H9 (cell line): ENCODE measurements around the gene RESP18. TPM values are rescaled to one million over a fixed set of nuclear protein-coding genes. Genes with fewer than 3 reads are reported as not detected.

Experiments used
- DNase-seq: peaks from one replicate; pipeline ENCODE4 v3.0.0-alpha.2; 2017
- H2AFZ ChIP-seq: one replicate; pipeline ENCODE4 v1.6.1; 2013; ENCODE audit warnings: mild to moderate bottlenecking, low read length, control low read depth, moderate library complexity
- H2AK5ac ChIP-seq: 2 replicates; pipeline ENCODE4 v1.6.1; 2013; ENCODE audit warnings: low read length, control low read depth, mixed read lengths; ENCODE audit not compliant: insufficient read length
- H2BK120ac ChIP-seq: one replicate; pipeline ENCODE4 v1.6.1; 2013; ENCODE audit warnings: low read depth, mild to moderate bottlenecking, low read length, control low read depth, inconsistent platforms; ENCODE audit not compliant: poor library complexity, severe bottlenecking
- H2BK12ac ChIP-seq: 2 replicates; pipeline ENCODE4 v1.6.1; 2013; ENCODE audit warnings: low read length, control low read depth, mixed read lengths, low read depth; ENCODE audit not compliant: insufficient read length
- H2BK15ac ChIP-seq: 2 replicates; pipeline ENCODE4 v1.6.1; 2013; ENCODE audit warnings: low read depth, low read length, control low read depth
- H2BK20ac ChIP-seq: one replicate; pipeline ENCODE4 v1.6.1; 2013; ENCODE audit warnings: low read depth, mild to moderate bottlenecking, low read length, control low read depth, inconsistent platforms; ENCODE audit not compliant: poor library complexity, severe bottlenecking
- H2BK5ac ChIP-seq: 2 replicates; pipeline ENCODE4 v1.6.1; 2013; ENCODE audit warnings: low read length, control low read depth, mixed read lengths; ENCODE audit not compliant: insufficient read length
- H3K14ac ChIP-seq: 2 replicates; pipeline ENCODE4 v1.6.1; 2013; ENCODE audit warnings: low read length, control low read depth; ENCODE audit not compliant: insufficient read depth
- H3K18ac ChIP-seq: 2 replicates; pipeline ENCODE4 v1.6.1; 2013; ENCODE audit warnings: low read depth, mild to moderate bottlenecking, mixed read lengths, low read length, control low read depth; ENCODE audit not compliant: insufficient read length
- H3K23ac ChIP-seq: 2 replicates; pipeline ENCODE4 v1.6.1; 2013; ENCODE audit warnings: low read length, control low read depth, mixed read lengths, low read depth; ENCODE audit not compliant: insufficient read length
- H3K23me2 ChIP-seq: 2 replicates; pipeline ENCODE4 v1.6.1; 2013; ENCODE audit warnings: low read depth, mild to moderate bottlenecking, mixed read lengths, low read length, control low read depth; ENCODE audit not compliant: insufficient read length, poor library complexity, severe bottlenecking
- H3K27ac ChIP-seq: 2 replicates; pipeline ENCODE4 v1.5.1; 2013; ENCODE audit warnings: low read length, control low read depth, mixed read lengths, low read depth; ENCODE audit not compliant: insufficient read length
- H3K27me3 ChIP-seq: 2 replicates; pipeline ENCODE4 v1.6.1; 2013; ENCODE audit warnings: low read length, control low read depth, inconsistent platforms; ENCODE audit not compliant: insufficient read depth
- H3K4ac ChIP-seq: 2 replicates; pipeline ENCODE4 v1.6.1; 2013; ENCODE audit warnings: low read depth, mild to moderate bottlenecking, control low read depth, inconsistent platforms, low read length, moderate library complexity
- H3K4me1 ChIP-seq: 2 replicates; pipeline ENCODE4 v1.6.1; 2013; ENCODE audit warnings: low read length, control low read depth, inconsistent platforms; ENCODE audit not compliant: insufficient read depth
- H3K4me2 ChIP-seq: 2 replicates; pipeline ENCODE4 v1.6.1; 2013; ENCODE audit warnings: low read length, control low read depth, mixed read lengths; ENCODE audit not compliant: insufficient read length, insufficient read depth
- H3K56ac ChIP-seq: 2 replicates; pipeline ENCODE4 v1.6.1; 2013; ENCODE audit warnings: low read depth, mild to moderate bottlenecking, mixed read lengths, low read length, control low read depth; ENCODE audit not compliant: insufficient read length
- H3K79me1 ChIP-seq: 2 replicates; pipeline ENCODE4 v1.6.1; 2013; ENCODE audit warnings: low read depth, mild to moderate bottlenecking, moderate library complexity, low read length, control low read depth, inconsistent platforms; ENCODE audit not compliant: insufficient read depth, poor library complexity, severe bottlenecking
- H3K79me2 ChIP-seq: 2 replicates; pipeline ENCODE4 v1.6.1; 2013; ENCODE audit warnings: low read length, control low read depth, inconsistent platforms; ENCODE audit not compliant: insufficient read depth
- H3K9ac ChIP-seq: 2 replicates; pipeline ENCODE4 v1.6.1; 2013; ENCODE audit warnings: low read length, control low read depth, mixed read lengths; ENCODE audit not compliant: insufficient read length; ENCODE audit errors: extremely low read depth
- H3K9me3 ChIP-seq: one replicate; pipeline ENCODE4 v1.6.1; 2013; ENCODE audit warnings: low read depth, low read length, inconsistent platforms; ENCODE audit not compliant: control insufficient read depth
- H3T11ph ChIP-seq: one replicate; pipeline ENCODE4 v1.6.1; 2013; ENCODE audit warnings: mild to moderate bottlenecking, low read length, control low read depth, inconsistent platforms
- H4K20me1 ChIP-seq: one replicate; pipeline ENCODE4 v1.6.1; 2013; ENCODE audit not compliant: control insufficient read depth, insufficient read length, insufficient read depth
- H4K5ac ChIP-seq: 2 replicates; pipeline ENCODE4 v1.6.1; 2013; ENCODE audit warnings: low read depth, mild to moderate bottlenecking, mixed read lengths, low read length, control low read depth; ENCODE audit not compliant: insufficient read length
- H4K8ac ChIP-seq: replicated peaks from 2 replicates; pipeline ENCODE4 v1.6.1; 2013; ENCODE audit warnings: low read length, control low read depth, mixed read lengths, low read depth; ENCODE audit not compliant: insufficient read length
- H4K91ac ChIP-seq: 2 replicates; pipeline ENCODE4 v1.6.1; 2013; ENCODE audit warnings: low read depth, mild to moderate bottlenecking, moderate library complexity, mixed read lengths, low read length, control low read depth; ENCODE audit not compliant: insufficient read length
- H3K27ac Mint-ChIP-seq, 3 experiments: 2 replicates in 2 of 3; 3 replicates in 1 of 3; pipeline ENCODE4 v1.8.0; 2020 to 2021; ENCODE audit warnings: mixed read lengths in 3 of 3, mild to moderate bottlenecking in 1 of 3, moderate library complexity in 1 of 3
- H3K27me3 Mint-ChIP-seq: 2 replicates; pipeline ENCODE4 v1.8.0; 2021; ENCODE audit warnings: low read depth, mild to moderate bottlenecking, moderate library complexity, mixed read lengths
- H3K36me3 Mint-ChIP-seq, 3 experiments: 2 replicates in 2 of 3; 3 replicates in 1 of 3; pipeline ENCODE4 v1.8.0; 2020 to 2021; ENCODE audit warnings: low read depth in 3 of 3, mixed read lengths in 3 of 3; ENCODE audit not compliant: insufficient read depth in 1 of 3
- H3K4me1 Mint-ChIP-seq, 2 experiments: 2 replicates each; pipeline ENCODE4 v1.8.0; 2020; ENCODE audit warnings: mixed read lengths in 2 of 2
- H3K4me3 Mint-ChIP-seq, 2 experiments: 2 replicates in 1 of 2; 3 replicates in 1 of 2; pipeline ENCODE4 v1.8.0; 2020 to 2021; ENCODE audit warnings: mild to moderate bottlenecking in 2 of 2, mixed read lengths in 2 of 2, moderate library complexity in 1 of 2
- H3K9me3 Mint-ChIP-seq, 2 experiments: 2 replicates in 1 of 2; 3 replicates in 1 of 2; pipeline ENCODE4 v1.8.0; 2020; ENCODE audit warnings: mild to moderate bottlenecking in 2 of 2, mixed read lengths in 2 of 2, moderate library complexity in 1 of 2
- CTCF ChIP-seq: fragments of 200-600 bp; sonication (generic); conservative IDR thresholded peaks from 3 replicates; pipeline ENCODE4 v1.8.0; 2021; ENCODE audit warnings: antibody characterized with exemption, mild to moderate bottlenecking
- WGBS: extraction: QIAGEN DNeasy Blood & Tissue Kit; methylation state at CpG from one replicate; pipeline ENCODE4 v1.1.7; 2013; ENCODE audit warnings: missing lambda C conversion rate, low lambda C conversion rate, mixed read lengths; ENCODE audit not compliant: insufficient read length; ENCODE audit errors: extremely low coverage; 5-methylcytosine and 5-hydroxymethylcytosine counted together
- total RNA-seq: library from RNA; stranded (reverse); gene quantifications from 2 replicates; pipeline ENCODE4 v1.2.1, GENCODE V29; 2021

RESP18 gene
- total RNA-seq, 1 experiment from 2014 or later, result not detected

GRCh38 chr2:219358170-219359075 is 25.9 kb upstream of the RESP18 start:
- Histone ChIP-seq H3K27ac (no peak overlapping the region), H3K4ac (no peak overlapping the region), H3K9me3 (no peaks in the 10 kb centered on the region), H3K14ac (peak overlapping the region; percentile 19; the same call in 1 of the 2 replicates), H3K27me3 (peaks cover 25% of the 10 kb centered on the region; the same call in 1 of the 2 replicates), H2BK5ac (no peak overlapping the region), H2AFZ (no peak overlapping the region), H2BK120ac (no peak overlapping the region), H4K91ac (no peak overlapping the region), H3K79me1 (no peaks in the 10 kb centered on the region), H2BK15ac (no peak overlapping the region), H4K5ac (no peak overlapping the region), H4K20me1 (no peaks in the 10 kb centered on the region), H3K56ac (no peak overlapping the region), H4K8ac (no peak overlapping the region), H3T11ph (no peak overlapping the region), H3K4me1 (no peaks in the 10 kb centered on the region), H3K4me2 (peak overlapping the region; percentile 80), H3K9ac (no peak overlapping the region), H3K18ac (no peak overlapping the region), H3K23ac (no peak overlapping the region), H2BK12ac (no peak overlapping the region), H2AK5ac (no peak overlapping the region), H3K23me2 (peaks cover 9% of the 10 kb centered on the region), H2BK20ac (no peak overlapping the region), H3K79me2 (no peaks in the 10 kb centered on the region)
- H3K4me1 Mint-ChIP-seq, result peaks cover 3 to 4% of the 10 kb centered on the region in 2 experiments; a peak in 2 of 4 replicates
- no peak overlapping the region for H3K27ac Mint-ChIP-seq
- no peak; the same call in 2 of the 3 replicates for TF ChIP-seq CTCF
- peaks cover 91% of the 10 kb centered on the region for H3K27me3 Mint-ChIP-seq
- peak overlapping the region; percentile 61 to 79 for H3K4me3 Mint-ChIP-seq
- peak; percentile 44 for DNase-seq
- H3K36me3 Mint-ChIP-seq, result no peaks in the 10 kb centered on the region
- WGBS, result no CpG with 5 or more reads among the region's 66 CpGs
- no peaks in the 10 kb centered on the region for H3K9me3 Mint-ChIP-seq
